HFFc6 (cell line): ENCODE results near the gene SLC22A12. TPM values are rescaled to one million over a fixed set of nuclear protein-coding genes. Genes with fewer than 3 reads are reported as not detected.

Experiments
- DNase-seq: peaks from one replicate; pipeline ENCODE4 v3.0.0-alpha.2; 2018
- H3K27ac Mint-ChIP-seq: 2 replicates; pipeline ENCODE4 v1.8.0; 2020; ENCODE audit warnings: mild to moderate bottlenecking, mixed read lengths
- H3K27me3 Mint-ChIP-seq: 2 replicates; pipeline ENCODE4 v1.8.0; 2021; ENCODE audit warnings: mild to moderate bottlenecking, moderate library complexity, mixed read lengths; ENCODE audit not compliant: insufficient read depth
- H3K36me3 Mint-ChIP-seq: 2 replicates; pipeline ENCODE4 v1.8.0; 2021; ENCODE audit warnings: low read depth, mixed read lengths
- H3K4me1 Mint-ChIP-seq: 2 replicates; pipeline ENCODE4 v1.8.0; 2020; ENCODE audit warnings: low read depth, mixed read lengths
- H3K4me3 Mint-ChIP-seq: 2 replicates; pipeline ENCODE4 v1.8.0; 2020; ENCODE audit warnings: mild to moderate bottlenecking, moderate library complexity, mixed read lengths
- H3K9me3 Mint-ChIP-seq: 2 replicates; pipeline ENCODE4 v1.8.0; 2020; ENCODE audit warnings: mild to moderate bottlenecking, mixed read lengths
- total RNA-seq, 6 experiments: library from RNA; stranded (reverse); fragmentation: NEBNext Ultra II Directional; extraction: Animal tissue kit (Norgen Biotek cat#: 25700); gene quantifications; 2 replicates in 1 of 6; 3 replicates in 5 of 6; pipeline ENCODE4 v1.2.3, GENCODE V29; 2021
- TF ChIP-seq, protein P1 (sequence below): fragments of 200-600 bp; sonication (generic); IDR thresholded peaks from 2 replicates; pipeline ENCODE4 v1.5.0; 2021; ENCODE audit warnings: antibody characterized with exemption, mild to moderate bottlenecking

SLC22A12 gene
- total RNA-seq, 6 experiments from 2014 or later: not detected

- H3K27ac Mint-ChIP-seq: no peak overlapping the region
- H3K4me3 Mint-ChIP-seq: no peak overlapping the region
- H3K36me3 Mint-ChIP-seq: no peaks in the 10 kb centered on the region
- no peaks in the 10 kb centered on the region for H3K9me3 Mint-ChIP-seq
- no peak for DNase-seq
- peaks cover 54% of the 10 kb centered on the region for H3K27me3 Mint-ChIP-seq
- no peaks in the 10 kb centered on the region for H3K4me1 Mint-ChIP-seq
- TF ChIP-seq, protein P1, sequence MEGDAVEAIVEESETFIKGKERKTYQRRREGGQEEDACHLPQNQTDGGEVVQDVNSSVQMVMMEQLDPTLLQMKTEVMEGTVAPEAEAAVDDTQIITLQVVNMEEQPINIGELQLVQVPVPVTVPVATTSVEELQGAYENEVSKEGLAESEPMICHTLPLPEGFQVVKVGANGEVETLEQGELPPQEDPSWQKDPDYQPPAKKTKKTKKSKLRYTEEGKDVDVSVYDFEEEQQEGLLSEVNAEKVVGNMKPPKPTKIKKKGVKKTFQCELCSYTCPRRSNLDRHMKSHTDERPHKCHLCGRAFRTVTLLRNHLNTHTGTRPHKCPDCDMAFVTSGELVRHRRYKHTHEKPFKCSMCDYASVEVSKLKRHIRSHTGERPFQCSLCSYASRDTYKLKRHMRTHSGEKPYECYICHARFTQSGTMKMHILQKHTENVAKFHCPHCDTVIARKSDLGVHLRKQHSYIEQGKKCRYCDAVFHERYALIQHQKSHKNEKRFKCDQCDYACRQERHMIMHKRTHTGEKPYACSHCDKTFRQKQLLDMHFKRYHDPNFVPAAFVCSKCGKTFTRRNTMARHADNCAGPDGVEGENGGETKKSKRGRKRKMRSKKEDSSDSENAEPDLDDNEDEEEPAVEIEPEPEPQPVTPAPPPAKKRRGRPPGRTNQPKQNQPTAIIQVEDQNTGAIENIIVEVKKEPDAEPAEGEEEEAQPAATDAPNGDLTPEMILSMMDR: no peak
Measured at GRCh38 chr11:64628596-64628995, 37.6 kb downstream of the SLC22A12 start.

GRCh38 chr11:64629103-64629502, 38.1 kb downstream of the SLC22A12 start:
- Mint-ChIP-seq H3K9me3 (no peaks in the 10 kb centered on the region), H3K27me3 (peaks cover 57% of the 10 kb centered on the region), H3K4me1 (no peaks in the 10 kb centered on the region), H3K27ac (no peak overlapping the region), H3K4me3 (no peak overlapping the region), H3K36me3 (no peaks in the 10 kb centered on the region)
- DNase-seq: no peak
- TF ChIP-seq, protein P1: no peak

DNA sequence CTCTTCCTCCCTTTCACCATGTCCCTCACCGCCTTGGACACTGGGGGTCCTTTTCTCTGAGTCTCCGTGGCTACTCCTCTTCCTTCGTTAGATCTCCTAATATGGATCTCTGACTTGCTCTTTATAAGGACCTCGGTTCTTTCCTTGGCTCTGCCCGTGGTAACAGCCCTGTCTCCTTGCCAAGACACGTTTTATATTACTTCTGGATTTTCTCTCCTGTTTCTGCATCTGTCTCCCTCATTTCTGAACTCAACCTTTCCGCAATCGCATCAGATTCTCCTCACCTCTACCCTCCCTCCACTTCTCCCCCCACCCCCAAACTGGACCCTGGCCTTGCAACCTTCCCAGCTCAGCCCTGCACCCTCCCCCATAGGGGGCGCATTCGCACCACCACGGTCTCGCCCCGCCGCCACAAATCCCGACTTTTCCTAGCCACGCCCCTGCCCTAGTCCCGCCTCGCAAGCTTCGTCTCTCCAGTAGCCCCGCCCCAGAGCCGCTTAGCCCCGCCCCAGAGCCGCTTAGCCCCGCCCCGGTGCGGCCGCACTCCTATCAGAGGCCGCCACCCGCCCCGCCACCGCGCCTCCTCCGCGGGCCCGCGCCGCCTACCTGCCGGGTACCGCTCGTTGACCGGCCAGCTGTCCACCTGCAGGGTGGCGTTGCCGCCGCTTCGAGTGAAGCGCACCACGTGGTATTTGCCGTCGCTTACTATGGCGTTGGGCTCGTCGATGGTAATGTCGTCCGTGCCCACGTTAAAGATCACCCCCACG, 39.0 kb downstream of the SLC22A12 start:
- H3K4me1 Mint-ChIP-seq: no peaks in the 10 kb centered on the region
- no peak overlapping the region for H3K27ac Mint-ChIP-seq
- TF ChIP-seq, protein P1: peak; percentile 41
- no peaks in the 10 kb centered on the region for H3K9me3 Mint-ChIP-seq
- H3K36me3 Mint-ChIP-seq: no peaks in the 10 kb centered on the region
- H3K27me3 Mint-ChIP-seq: peaks cover 65% of the 10 kb centered on the region
- no peak overlapping the region for H3K4me3 Mint-ChIP-seq
- no peak for DNase-seq

DNA sequence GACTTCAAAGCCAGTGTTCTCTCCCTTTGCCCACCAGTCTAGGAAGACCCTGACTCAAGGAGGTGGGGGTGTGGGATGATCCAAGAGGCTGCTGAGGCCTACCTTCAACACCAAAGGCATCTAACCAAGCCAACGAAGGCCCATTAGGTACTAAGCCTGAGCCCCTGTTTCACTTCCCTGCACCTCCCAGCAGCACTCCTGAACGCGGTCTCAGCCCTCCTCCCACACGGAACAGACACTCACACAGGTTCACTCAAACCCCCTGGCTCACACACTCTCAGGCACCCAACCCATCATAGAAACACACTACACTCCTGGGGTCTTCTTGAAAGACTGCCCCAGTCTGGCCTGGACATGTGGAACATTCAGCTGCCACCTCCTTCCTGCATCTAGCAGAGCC, 40.7 kb downstream of the SLC22A12 start:
- no peak for DNase-seq
- Mint-ChIP-seq H3K36me3 (no peaks in the 10 kb centered on the region), H3K27me3 (peaks cover 59% of the 10 kb centered on the region), H3K9me3 (no peaks in the 10 kb centered on the region), H3K4me1 (no peaks in the 10 kb centered on the region), H3K4me3 (no peak overlapping the region), H3K27ac (no peak overlapping the region)
- TF ChIP-seq, protein P1: no peak

- Mint-ChIP-seq H3K27me3 (peaks cover 56% of the 10 kb centered on the region), H3K4me3 (no peak overlapping the region)
Measured at GRCh38 chr11:64632237-64632636, 41.2 kb downstream of the SLC22A12 start.

More at GRCh38 chr11:64632237-64632636, 41.2 kb downstream of the SLC22A12 start:
- Mint-ChIP-seq H3K36me3 (no peaks in the 10 kb centered on the region), H3K4me1 (no peaks in the 10 kb centered on the region), H3K9me3 (no peaks in the 10 kb centered on the region), H3K27ac (no peak overlapping the region)
- TF ChIP-seq, protein P1: no peak
- DNase-seq: no peak
